GM18873 (cell line): ENCODE measurements around the gene INTS14.
"Not testable (repeated sequence)": the region's sequence is repeated elsewhere in the genome, so short reads cannot be mapped to it uniquely, and the experiment has no call there.

Experiments
- ATAC-seq: cut with Tn5 transposase; IDR thresholded peaks from one replicate; pipeline ENCODE4 v1.9.1; 2021; ENCODE audit warnings: mild to moderate bottlenecking, moderate library complexity, moderate number of reproducible peaks; ENCODE audit not compliant: unreplicated experiment, low FRiP score

The INTS14 gene

GRCh38 chr15:65632780-65633375, 21.9 kb upstream of the INTS14 start:
- ATAC-seq: no peak

GRCh38 chr15:65631503-65631902, 20.6 kb upstream of the INTS14 start:
- no peak for ATAC-seq

DNA sequence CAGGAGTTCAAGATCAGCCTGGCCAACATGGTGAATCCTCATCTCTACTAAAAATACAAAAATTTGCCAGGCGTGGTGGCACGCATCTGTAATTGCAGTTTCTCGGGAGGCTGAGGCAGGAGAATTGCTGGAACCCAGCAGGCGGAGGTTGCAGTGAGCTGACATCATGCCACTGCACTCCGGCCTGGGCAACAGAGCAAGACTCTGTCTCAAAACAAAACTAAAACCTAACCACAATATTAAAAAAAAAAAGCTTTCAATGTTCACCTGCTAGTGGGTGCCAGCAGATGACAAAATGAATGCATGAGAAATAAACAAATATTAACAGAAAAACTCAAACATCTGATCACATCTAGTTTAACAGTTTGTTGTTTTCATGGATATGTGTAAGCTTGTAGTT, 19.8 kb upstream of the INTS14 start:
- no peak for ATAC-seq

DNA sequence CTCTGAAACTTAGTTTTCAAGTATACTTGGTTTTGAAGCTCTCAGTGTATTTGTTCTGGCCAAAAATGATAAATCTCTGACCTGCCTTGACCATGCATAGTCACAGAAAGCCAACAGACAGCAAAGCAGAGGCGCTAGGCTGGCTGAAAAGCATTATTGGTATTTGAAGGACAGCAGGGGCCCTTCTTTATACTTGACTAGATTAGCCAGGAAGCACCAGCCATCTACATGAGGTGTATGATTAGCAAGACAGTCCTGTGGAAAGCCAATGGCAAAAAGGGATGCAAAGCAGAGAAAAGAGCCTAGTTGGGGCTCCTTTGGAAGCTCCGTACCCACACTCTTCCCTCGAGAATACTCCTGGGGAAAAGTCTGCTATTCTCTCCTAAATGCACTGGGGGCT, 18.6 kb upstream of the INTS14 start:
- ATAC-seq: no peak

- no peak for ATAC-seq
Observed at GRCh38 chr15:65626856-65627255, 15.9 kb upstream of the INTS14 start.

DNA sequence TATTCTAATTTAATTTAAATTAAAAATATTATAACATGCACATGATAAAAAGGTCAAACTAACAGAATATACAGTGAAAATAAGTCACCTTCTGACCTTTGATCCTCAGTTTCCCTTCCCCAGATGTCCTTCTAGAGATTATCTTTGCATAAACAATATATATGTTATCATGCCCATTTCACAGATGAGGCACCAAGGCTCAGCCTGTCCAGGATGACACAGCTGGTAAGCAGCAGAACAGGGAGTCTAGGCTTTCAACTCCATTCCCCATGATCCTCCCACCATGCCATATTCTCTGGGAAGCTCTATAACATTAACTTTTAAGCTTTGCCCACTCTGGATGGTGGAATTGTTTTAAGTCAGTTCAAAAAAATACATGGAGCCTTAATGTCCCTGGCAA, 12.2 kb upstream of the INTS14 start:
- ATAC-seq: no peak

- no peak for ATAC-seq
Observed at GRCh38 chr15:65621638-65622037, 10.7 kb upstream of the INTS14 start, which contains the start of gene SLC24A1. TSS of gene SLC24A1 (plus strand) at chr15:65621938. CDS start at chr15:65624081, 2,143 bp downstream.

- no peak for ATAC-seq
Observed at GRCh38 chr15:65620833-65621232, 9.9 kb upstream of the INTS14 start.

DNA sequence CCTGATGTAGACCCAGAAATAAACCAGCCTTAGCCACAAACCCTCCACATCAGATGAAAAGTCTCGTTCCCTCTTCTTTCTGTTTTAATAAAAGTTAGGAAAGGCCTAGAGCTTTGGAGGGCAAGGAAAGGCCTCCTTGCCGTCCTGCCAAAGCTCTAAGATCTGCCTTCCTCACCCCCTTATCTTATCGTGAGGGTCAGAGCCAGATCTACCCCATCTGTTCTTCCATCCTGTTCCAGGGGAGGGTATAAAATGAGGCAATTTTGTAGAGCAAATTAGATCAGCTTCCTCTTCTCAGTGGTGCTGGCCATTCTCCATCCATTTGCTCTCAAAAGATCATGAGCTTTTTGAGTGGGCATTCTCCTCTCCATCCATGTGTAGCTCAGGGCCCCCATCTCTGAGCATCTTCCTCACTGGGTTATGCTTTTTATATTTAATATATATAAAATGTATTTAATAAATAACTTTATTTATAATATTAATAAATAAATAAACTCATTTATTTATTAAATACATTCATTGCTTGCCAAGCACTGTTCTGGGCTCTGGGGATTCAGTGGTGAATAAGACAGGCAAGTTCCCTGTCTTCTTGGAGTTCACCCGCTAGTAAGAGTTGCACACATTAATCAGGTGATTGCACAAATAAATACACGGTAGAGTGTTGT, 8.8 kb upstream of the INTS14 start:
- no peak for ATAC-seq

GRCh38 chr15:65618560-65619109, 7.7 kb upstream of the INTS14 start:
- ATAC-seq: no peak

DNA sequence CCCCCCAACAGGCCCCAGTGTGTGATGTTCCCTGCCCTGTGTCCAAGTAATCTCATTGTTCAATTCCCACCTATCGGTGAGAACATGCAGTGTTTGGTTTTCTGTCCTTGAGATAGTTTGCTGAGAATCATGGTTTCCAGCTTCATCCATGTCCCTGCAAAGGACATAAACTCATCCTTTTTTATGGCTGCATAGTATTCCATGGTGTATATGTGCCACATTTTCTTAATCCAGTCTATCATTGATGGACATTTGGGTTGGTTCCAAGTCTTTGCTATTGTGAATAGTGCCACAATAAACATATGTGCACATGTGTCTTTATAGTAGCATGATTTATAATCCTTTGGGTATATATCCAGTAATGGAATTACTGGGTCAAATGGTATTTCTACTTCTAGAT, 5.0 kb upstream of the INTS14 start:
- ATAC-seq: not testable (repeated sequence)

DNA sequence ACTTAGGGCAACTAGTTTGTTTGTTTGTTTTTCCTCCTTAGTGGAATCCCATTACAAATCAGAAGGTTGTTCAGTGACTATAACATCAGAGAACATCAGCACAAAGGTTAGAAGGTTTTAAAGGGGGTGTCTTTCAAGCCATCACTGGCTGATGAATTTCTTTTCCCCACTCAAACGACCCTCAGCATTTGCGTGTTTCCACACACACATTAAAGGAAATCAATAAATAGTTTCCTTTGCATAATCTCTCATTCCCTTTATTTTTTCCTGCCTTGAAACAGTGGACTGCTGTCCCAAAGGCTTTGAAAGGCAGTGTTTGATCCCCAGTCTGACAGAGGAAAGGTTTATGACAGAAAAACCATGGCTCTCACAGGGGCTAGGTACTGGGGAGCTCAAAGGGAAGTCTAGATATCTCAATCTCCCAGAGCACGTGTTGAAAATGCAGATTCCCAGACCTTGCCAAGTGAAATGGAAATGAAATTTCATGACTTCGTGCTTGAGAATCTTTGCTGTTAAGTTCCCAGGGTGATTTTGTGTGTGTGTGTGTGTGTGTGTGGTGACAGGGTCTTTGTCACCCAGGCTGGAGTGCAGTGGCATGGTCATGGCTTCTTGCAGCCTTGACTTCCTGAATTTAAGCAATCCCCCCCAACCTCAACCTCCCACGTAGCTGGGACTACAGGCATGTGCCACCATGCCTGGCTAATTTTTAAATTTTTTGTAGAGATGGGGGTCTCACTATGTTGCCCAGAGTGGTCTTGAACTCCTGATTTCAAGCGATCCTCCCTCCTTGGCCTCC, 2.2 kb upstream of the INTS14 start:
- no peak for ATAC-seq

GRCh38 chr15:65612616-65612946, 1.6 kb upstream of the INTS14 start:
- no peak for ATAC-seq

DNA sequence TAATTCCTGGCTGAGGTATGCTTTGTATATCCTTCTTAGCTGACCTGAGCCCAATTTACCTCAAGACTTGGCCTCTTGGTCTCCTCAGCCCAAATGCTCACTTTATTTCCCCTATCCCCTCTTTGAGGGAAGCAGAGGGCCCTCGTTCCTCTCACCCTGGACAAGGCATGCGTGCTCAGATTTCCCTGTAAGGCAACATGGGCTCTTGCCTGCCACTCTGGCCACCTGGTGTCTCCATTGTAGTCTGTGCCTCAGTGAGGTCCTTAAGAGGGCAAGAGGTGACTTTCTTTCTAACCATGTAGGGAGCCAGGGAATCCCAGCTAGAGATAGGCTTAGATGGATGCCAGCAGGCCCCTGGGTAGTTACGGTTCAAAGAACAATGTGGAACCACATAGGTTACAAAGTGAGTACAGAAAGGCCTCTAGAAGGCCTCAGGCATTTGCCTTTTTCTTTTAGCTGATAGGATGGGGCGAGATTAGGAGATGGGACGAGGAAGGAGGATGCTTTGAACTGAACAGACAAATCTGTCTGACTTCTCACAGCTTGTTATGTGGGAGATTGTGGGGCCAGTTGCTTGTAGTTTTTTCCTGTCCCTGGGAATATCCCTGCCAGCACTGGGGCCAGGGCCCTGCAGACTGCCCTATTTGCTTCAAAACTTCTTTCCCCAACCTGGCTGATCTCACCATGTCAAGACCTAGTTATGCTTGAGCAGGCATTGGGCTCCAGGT, 1.1 kb upstream of the INTS14 start:
- no peak for ATAC-seq

DNA sequence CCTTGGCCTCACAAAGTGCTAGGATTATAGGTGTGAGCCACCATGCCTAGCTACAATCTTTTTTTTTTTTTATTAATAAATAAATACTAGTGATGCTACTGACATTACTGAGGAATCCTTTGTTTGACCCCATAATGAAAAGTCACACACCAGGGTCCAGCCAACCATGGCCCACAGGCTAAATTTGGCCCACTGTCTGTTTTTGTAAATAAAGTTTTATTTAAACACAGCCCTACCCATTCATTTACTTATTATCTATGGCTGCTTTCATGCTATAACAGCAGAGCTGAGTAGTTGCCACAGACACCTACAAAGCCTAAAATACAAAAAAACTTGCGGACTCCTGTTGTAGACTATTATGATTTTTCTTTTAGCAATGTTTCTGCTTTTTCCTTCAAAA, 7.4 kb downstream of the INTS14 start:
- ATAC-seq: no peak

- ATAC-seq: no peak
Observed at GRCh38 chr15:65603134-65603533, 7.8 kb downstream of the INTS14 start.

DNA sequence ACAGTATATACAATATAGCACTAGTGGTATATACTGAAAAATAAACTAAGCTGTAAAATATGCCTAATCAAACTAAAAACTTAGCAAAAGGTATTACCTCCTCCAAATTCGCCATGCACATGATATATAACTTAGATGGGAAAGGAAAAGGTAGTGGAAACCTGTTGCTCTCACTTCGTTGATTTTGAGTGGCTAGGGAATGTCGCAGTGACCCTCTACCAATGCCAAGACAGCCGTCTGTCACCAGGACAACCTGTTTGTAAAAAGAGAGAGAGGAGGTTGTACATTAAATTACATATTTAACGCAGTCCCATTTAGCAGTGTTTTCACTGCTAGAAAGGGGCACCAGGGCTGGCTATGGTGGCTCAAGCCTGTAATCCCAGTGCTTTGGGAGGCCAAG, 11.3 kb downstream of the INTS14 start:
- ATAC-seq: no peak

GRCh38 chr15:65598468-65598867, 12.5 kb downstream of the INTS14 start:
- ATAC-seq: no peak

DNA sequence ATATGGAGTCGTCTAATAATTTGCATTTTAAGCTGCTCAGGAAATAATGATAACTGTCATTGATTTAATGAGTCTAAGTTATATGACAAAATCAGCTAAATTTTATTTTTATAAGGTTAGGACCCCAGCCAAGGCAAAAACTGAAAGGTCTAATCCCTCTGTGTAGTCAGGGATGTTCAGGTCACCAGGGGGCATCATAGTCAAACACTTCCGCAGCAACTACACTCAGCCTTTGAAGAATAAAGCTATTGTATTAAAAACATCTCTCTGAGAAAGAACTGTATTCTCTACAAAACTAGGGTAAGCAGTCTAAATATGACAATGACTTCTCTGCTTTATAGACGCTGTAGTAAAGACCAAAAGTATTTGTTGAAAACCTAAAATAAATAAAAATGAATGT, 15.0 kb downstream of the INTS14 start:
- no peak for ATAC-seq

DNA sequence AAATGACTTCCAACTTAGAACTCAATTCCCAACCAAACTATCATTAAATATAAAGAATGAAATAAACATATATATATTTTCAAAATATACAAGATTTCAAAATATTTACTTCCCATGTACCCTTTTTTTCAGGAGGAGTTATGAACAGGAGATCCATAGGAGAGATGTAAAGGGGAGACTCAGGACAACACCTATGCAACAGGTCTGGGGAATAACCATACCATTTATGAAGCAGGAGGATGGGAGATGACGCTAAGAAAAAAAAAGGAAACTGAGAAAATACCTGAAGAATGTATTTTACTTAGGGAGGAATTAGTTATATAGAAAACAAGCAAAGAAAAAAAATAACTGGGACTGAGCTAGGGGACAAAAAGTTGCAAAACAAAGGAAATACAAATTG, 23.8 kb downstream of the INTS14 start:
- no peak for ATAC-seq

GRCh38 chr15:65584241-65584640, 26.7 kb downstream of the INTS14 start:
- ATAC-seq: no peak
